NCI-H2171 treated with DMSO at 0.1 percent for 48 hours (cell line): ENCODE measurements around the gene ZNF621.
"Not testable (repeated sequence)": the region's sequence is repeated elsewhere in the genome, so short reads cannot be mapped to it uniquely, and the experiment has no call there.

Source experiments
- DNase-seq: peaks from one replicate; lab custom pipeline; 2025; lab: John Stamatoyannopoulos, UW

The ZNF621 gene

GRCh38 chr3:40534283-40534682 lies 9.5 kb downstream of the ZNF621 start:
- no peak for DNase-seq

- no peak for DNase-seq
Observed at GRCh38 chr3:40546816-40547215, 22.1 kb downstream of the ZNF621 start.

- DNase-seq, result no peak
Observed at GRCh38 chr3:40550167-40550566, 25.4 kb downstream of the ZNF621 start.

GRCh38 chr3:40557575-40558161 lies 32.9 kb downstream of the ZNF621 start:
- no peak for DNase-seq

GRCh38 chr3:40562482-40562881 lies 37.7 kb downstream of the ZNF621 start:
- not testable (repeated sequence) for DNase-seq

GRCh38 chr3:40565629-40566028 lies 40.9 kb downstream of the ZNF621 start:
- not testable (repeated sequence) for DNase-seq

GRCh38 chr3:40566694-40567093 lies 41.9 kb downstream of the ZNF621 start:
- DNase-seq, result no peak

- DNase-seq, result no peak
Observed at GRCh38 chr3:40572588-40572987, 47.8 kb downstream of the ZNF621 start.

- no peak for DNase-seq
Observed at GRCh38 chr3:40574050-40574449, 49.3 kb downstream of the ZNF621 start.

- peak; percentile 32 for DNase-seq
Observed at GRCh38 chr3:40574661-40575060, 49.9 kb downstream of the ZNF621 start.

GRCh38 chr3:40576396-40576795 lies 51.6 kb downstream of the ZNF621 start:
- DNase-seq, result no peak

GRCh38 chr3:40580494-40581091 lies 55.8 kb downstream of the ZNF621 start:
- DNase-seq, result peak; percentile 64

GRCh38 chr3:40581166-40581565 lies 56.4 kb downstream of the ZNF621 start:
- no peak for DNase-seq

- peak; percentile 2 for DNase-seq
Observed at GRCh38 chr3:40582401-40583027, 57.8 kb downstream of the ZNF621 start.

- DNase-seq, result no peak
Observed at GRCh38 chr3:40583691-40584090, 58.9 kb downstream of the ZNF621 start.

- no peak for DNase-seq
Observed at GRCh38 chr3:40584625-40585189, 59.9 kb downstream of the ZNF621 start.

- peak; percentile 5 for DNase-seq
Observed at GRCh38 chr3:40585381-40586016, 60.7 kb downstream of the ZNF621 start.

- DNase-seq, result no peak
Observed at GRCh38 chr3:40586901-40587300, 62.1 kb downstream of the ZNF621 start.

GRCh38 chr3:40588406-40588805 lies 63.6 kb downstream of the ZNF621 start:
- peak; percentile 12 for DNase-seq
